Adrenal gland (tissue), 19 donors: ENCODE results near the gene ZNF700. TPM values are rescaled to one million over a fixed set of nuclear protein-coding genes. Genes with fewer than 3 reads are reported as not detected.
"Not testable (repeated sequence)": the region's sequence is repeated elsewhere in the genome, so short reads cannot be mapped to it uniquely, and the experiment has no call there.

Experiments
- DNase-seq, 7 donors: peaks; one replicate each; pipeline ENCODE4 v3.0.0-alpha.2; 2019 to 2020
- H3K27ac ChIP-seq, 5 donors: fragments of 200-600 bp; sonication (generic) in 4 of 5; 1 replicate in 3 of 5; 2 replicates in 2 of 5; pipeline versions ENCODE4 v1.5.1 to v1.8.0; 2016 to 2020; ENCODE audit warnings: mild to moderate bottlenecking in 1 of 5
- H3K27me3 ChIP-seq: fragments of 200-600 bp; 2 replicates; pipeline ENCODE4 v1.8.0; 2021
- H3K36me3 ChIP-seq, 2 donors: fragments of 200-600 bp; replicated peaks in 1 of 2; 1 replicate in 1 of 2; 2 replicates in 1 of 2; pipeline versions ENCODE4 v1.5.1 to v1.8.0; 2018 to 2022
- H3K4me1 ChIP-seq, 2 donors: fragments of 200-600 bp; replicated peaks in 1 of 2; 1 replicate in 1 of 2; 2 replicates in 1 of 2; pipeline versions ENCODE4 v1.5.1 to v1.8.0; 2018 to 2021
- H3K4me3 ChIP-seq, 4 donors: fragments of 200-600 bp; sonication (generic) in 3 of 4; one replicate each; pipeline ENCODE4 v1.5.1; 2016 to 2018
- H3K9me3 ChIP-seq, 3 donors: fragments of 200-600 bp; sonication (generic) in 1 of 3; replicated peaks in 1 of 3; 1 replicate in 2 of 3; 2 replicates in 1 of 3; pipeline versions ENCODE4 v1.5.1 to v1.8.0; 2016 to 2021
- CTCF ChIP-seq, 6 experiments: fragments of 450-650 bp in 4 of 6; fragments of 200-600 bp in 2 of 6; sonication (generic) in 1 of 6; IDR thresholded peaks; 1 replicate in 5 of 6; 2 replicates in 1 of 6; pipeline versions ENCODE4 v1.5.1 to v1.8.0; 2016 to 2021; ENCODE audit warnings: antibody characterized with exemption in 6 of 6, mild to moderate bottlenecking in 2 of 6, moderate library complexity in 1 of 6
- POLR2A ChIP-seq, 2 donors: fragments of 450-650 bp; IDR thresholded peaks; one replicate each; pipeline ENCODE4 v1.6.1; 2017; ENCODE audit warnings: antibody characterized with exemption in 2 of 2, mild to moderate bottlenecking in 2 of 2, moderate library complexity in 1 of 2
- WGBS, 4 donors: extraction: QIAGEN DNeasy Blood & Tissue Kit in 2 of 4; methylation state at CpG; one replicate each; pipeline versions ENCODE4 v1.1.5 to v1.1.7; 2013 to 2017; 5-methylcytosine and 5-hydroxymethylcytosine counted together
- intact Hi-C, 2 donors: fragments of 100-400 bp; cut with DNase I; formaldehyde crosslinking; loops; one replicate each; pipeline versions ENCODE4 v1.14.1 to v1.15.0; 2022 to 2023
- long read RNA-seq, 10 donors: library from polyadenylated mRNA in 3 of 10; unstranded in 2 of 10; stranded (forward) in 1 of 10; transcript quantifications; one replicate each; pipeline ENCODE4 v2.0.0 and lab custom pipeline, GENCODE V29; 2021 to 2026
- polyA plus RNA-seq, 3 donors: library from polyadenylated mRNA; stranded (reverse); fragments of 200-250 nt in 2 of 3; fragments of 350-450 nt in 1 of 3; fragmentation: Illumina TruSeq in 1 of 3; extraction: RNeasy Lipid Tissue Mini Kit (QIAGEN cat#74804) in 1 of 3; gene quantifications; one replicate each; pipeline ENCODE4 v1.2.3, GENCODE V29; 2013 to 2014
- total RNA-seq, 9 donors: library from RNA; depleted of rRNA in 4 of 9; stranded (reverse); fragments of >200 nt in 4 of 9; fragments of 120-200 nt in 1 of 9; fragmentation: NEBNext Ultra II Directional in 1 of 9; extraction: Animal tissue kit (Norgen Biotek cat#: 25700) in 1 of 9; gene quantifications; one replicate each; pipeline versions ENCODE4 v1.1.0 to v1.2.4, GENCODE V29; 2013 to 2023
- donor health status: healthy with polysubstance abuse.
- donor health status: Bipolar disorder and iron deficiency.
- donor health status: DM: yes; HTN: yes; CAD: no.
- donor health status: DM: no; HTN: no; CAD: no.
- donor health status: DM: no; HTN: no; CAD: no.
- donor health status: DM: yes; HTN: yes; CAD: no.

The ZNF700 gene
- total RNA-seq (10 to 100 TPM in 5 of 9 donors, 1 to 10 TPM in 4; 5.5 to 19.7 (median 11.7) TPM), polyA plus RNA-seq (10 to 100 TPM in 2 of 3 donors, 1 to 10 TPM in 1; 7.9 to 27.3 (median 25.1) TPM)
- long read RNA-seq, donor 1, partial matches to known transcripts: 0 of 3 reads
- long read RNA-seq, donor 1, other reads (novel, unspliced or antisense): 0 of 3 reads
- long read RNA-seq, donor 2, partial matches to known transcripts: 0 of 1 reads
- long read RNA-seq, donor 2, other reads (novel, unspliced or antisense): 0 of 1 reads
- long read RNA-seq, donor 3, partial matches to known transcripts: 0 of 4 reads
- long read RNA-seq, donor 3, other reads (novel, unspliced or antisense): 0 of 4 reads
- long read RNA-seq, donor 4: 0 reads
- long read RNA-seq, donor 5, transcript ZNF700-201 (4 exons, 2,882 nt): major isoform, 7 of 10 reads
- long read RNA-seq, donor 5, partial matches to known transcripts: 0 of 10 reads
- long read RNA-seq, donor 5, other reads (novel, unspliced or antisense): 2 of 10 reads
- long read RNA-seq, donor 6, partial matches to known transcripts: 0 of 3 reads
- long read RNA-seq, donor 6, other reads (novel, unspliced or antisense): 0 of 3 reads
- long read RNA-seq, donor 7: 0 reads
- long read RNA-seq, donor 8, partial matches to known transcripts: 0 of 1 reads
- long read RNA-seq, donor 8, other reads (novel, unspliced or antisense): 0 of 1 reads
- long read RNA-seq, donor 9, partial matches to known transcripts: 5 of 10 reads
- long read RNA-seq, donor 9, other reads (novel, unspliced or antisense): 0 of 10 reads
- long read RNA-seq, donor 10, partial matches to known transcripts: 0 of 2 reads
- long read RNA-seq, donor 10, other reads (novel, unspliced or antisense): 0 of 2 reads

GRCh38 chr19:11924886-11925650 lies at the start of gene ZNF700:
Gene ZNF700 (plus strand): TSS chr19:11925107. CDS start chr19:11925211, 104 bp downstream.
- no peaks in the 10 kb centered on the region for H3K9me3 ChIP-seq
- intact Hi-C loops: loop anchor here in 1 of 2 donors (5.0 kb wide), 1 partner anchor 62 kb away; no protein-coding TSS in a partner anchor
- H3K4me1 ChIP-seq: peaks cover 26 to 34% of the 10 kb centered on the region in 2 donors
- H3K27ac ChIP-seq: peak within 1 kb of the TSS; percentile 79 to 96 (median 87)
- no peaks in the 10 kb centered on the region for H3K36me3 ChIP-seq
- peak; percentile 95 to 99 (median 97) for DNase-seq
- no peaks in the 10 kb centered on the region for H3K27me3 ChIP-seq
- peak within 1 kb of the TSS in 3 of 4 donors; percentile 30 to 83 (median 77) for H3K4me3 ChIP-seq
- TF ChIP-seq POLR2A (IDR thresholded peaks at IDR 0.05): peak; percentile 13 to 89
- TF ChIP-seq CTCF (IDR thresholded peaks at IDR 0.05): no peak
- 0% methylated on average over 13 to 53 of the region's 53 CpGs for WGBS, 4 donors

DNA sequence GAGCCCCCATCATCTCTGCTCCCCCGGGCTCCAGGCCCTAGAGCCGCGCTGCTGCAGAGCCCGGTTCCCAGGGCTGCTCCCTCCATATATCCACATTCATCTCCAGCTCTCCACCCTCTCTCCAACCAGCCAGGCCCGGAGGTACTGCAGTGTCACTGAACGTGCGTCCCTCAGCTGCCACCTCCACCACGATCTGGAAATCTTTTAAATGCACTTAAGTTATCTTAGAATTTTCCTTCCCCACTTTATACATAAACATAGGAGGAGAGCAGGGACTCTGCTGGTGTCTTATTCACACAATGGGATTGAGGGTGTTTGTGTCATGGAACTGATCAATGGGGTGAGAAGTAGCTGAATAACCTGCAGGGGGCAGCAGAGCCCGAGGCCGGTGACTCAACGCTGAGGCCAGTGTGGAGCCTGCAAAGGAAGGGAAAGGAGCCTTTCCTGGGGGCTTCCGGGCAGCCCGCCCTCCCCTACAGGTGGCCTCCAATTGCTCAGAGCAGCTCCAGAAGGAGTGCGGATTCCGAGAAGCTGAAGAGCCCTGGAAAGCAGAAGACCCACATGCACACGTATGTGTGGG lies 45.1 kb upstream of the ZNF700 start:
- H3K27me3 ChIP-seq, H3K4me1 ChIP-seq, H3K4me3 ChIP-seq, H3K27ac ChIP-seq, H3K9me3 ChIP-seq, H3K36me3 ChIP-seq: not testable (repeated sequence)
- intact Hi-C loops: loop anchor here (5.0 to 10.0 kb wide), 2 partner anchors 105 to 113 kb away; no protein-coding TSS in a partner anchor
- peak in 4 of 6 experiments; percentile 20 to 45 (median 30) for TF ChIP-seq CTCF (IDR thresholded peaks at IDR 0.05)
- WGBS, 4 donors: 72 to 89% (median 80%) methylated on average over 9 to 16 of the region's 16 CpGs
- DNase-seq: peak in 6 of 7 donors; percentile 22 to 56 (median 44)

- H3K27ac ChIP-seq: no peak overlapping the region
- no peaks in the 10 kb centered on the region for H3K4me1 ChIP-seq
- no peak overlapping the region for H3K4me3 ChIP-seq
- H3K36me3 ChIP-seq: no peaks in the 10 kb centered on the region
- WGBS, 4 donors: 84 to 88% (median 86%) methylated on average over 12 of the region's 12 CpGs
- H3K9me3 ChIP-seq: no peaks in the 10 kb centered on the region
- H3K27me3 ChIP-seq: no peaks in the 10 kb centered on the region
- TF ChIP-seq POLR2A (IDR thresholded peaks at IDR 0.05): no peak
- no peak for TF ChIP-seq CTCF (IDR thresholded peaks at IDR 0.05)
- no peak for DNase-seq
- intact Hi-C loops: loop anchor here (5.0 to 10.0 kb wide), 2 partner anchors 104 to 112 kb away; no protein-coding TSS in a partner anchor
These were observed 44.3 kb upstream of the ZNF700 start for GRCh38 chr19:11880598-11880997.
